Glomerular visceral epithelial cell (primary cell): ENCODE measurements around the gene COL26A1.

Source experiments
- DNase-seq: peaks from one replicate; pipeline ENCODE4 v3.0.0-alpha.2; 2016; ENCODE audit errors: extremely low spot score

Gene COL26A1

DNA sequence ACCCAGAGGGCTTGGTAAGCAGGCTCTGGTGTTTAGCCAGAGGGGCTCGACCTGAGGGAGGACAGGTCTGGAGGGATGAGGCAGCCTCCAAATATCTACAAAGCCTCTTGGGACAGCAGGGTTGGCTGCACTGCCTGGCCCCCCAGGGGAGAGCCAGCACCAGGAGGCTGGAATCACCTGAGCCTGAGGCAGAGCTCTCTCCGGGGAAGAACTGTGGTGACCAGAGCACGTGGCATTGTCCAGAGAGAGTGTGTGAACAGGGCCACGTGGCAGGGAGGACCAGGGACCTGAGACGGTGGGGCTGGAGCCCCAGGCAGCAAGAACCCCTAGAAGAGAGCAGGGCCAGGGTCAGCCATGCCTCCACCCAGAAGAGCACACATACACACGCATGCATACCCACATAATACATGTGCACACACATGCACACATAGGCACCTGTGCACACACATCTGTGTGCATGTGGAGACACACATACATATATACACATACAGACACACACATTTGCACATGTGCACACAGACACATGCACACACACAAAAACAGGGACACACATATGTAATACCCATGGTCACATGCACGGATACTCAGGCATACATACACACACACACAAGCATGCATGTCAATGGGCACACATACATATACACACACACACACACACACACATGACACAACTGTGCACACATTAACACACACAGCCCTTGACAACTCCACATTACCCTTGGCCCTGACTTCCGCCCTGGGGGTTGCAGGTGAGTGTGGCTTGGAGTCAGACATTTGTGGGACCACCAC, 171.5 kb downstream of the COL26A1 start:
- DNase-seq: no peak

DNA sequence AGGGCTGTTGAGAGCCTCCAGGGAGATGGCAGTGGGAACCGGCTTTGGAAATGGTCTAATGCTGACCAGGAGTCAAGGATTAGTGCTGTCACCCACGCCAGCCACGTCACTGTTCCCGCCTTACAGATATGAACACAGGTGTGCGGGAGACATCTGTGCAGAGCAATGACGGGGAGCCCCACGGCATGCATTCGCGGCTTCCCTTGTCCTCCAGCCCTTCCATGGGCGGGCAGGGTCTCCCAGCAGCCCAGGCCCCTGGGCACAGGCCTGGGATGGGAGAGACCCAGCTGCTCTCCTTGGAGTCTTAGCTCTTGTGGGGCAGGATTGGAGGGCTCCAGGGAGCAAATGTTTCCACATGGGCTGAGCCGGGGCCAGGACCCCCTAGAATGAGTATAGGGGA, 172.2 kb downstream of the COL26A1 start:
- no peak for DNase-seq

DNA sequence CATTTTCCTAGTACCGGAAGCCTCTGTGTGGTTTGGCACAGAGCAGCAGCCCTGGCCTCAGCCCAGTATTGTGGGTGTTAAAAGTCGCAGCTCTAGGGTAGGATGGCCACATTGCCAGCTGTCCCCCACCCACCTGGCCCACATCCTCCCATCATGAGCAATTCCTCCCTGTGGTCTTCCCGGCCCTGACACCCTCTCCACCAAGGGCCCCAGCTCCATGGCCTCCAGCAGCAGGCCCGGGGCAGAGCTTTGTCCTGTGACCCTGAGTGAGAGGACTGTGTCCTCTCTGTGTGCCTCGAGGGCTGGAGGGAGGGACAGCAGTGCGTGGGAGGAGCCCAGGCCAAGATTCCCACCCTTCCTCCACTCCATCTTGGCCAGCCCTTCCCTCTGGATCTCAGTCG, 172.7 kb downstream of the COL26A1 start:
- peak; percentile 52 for DNase-seq

DNA sequence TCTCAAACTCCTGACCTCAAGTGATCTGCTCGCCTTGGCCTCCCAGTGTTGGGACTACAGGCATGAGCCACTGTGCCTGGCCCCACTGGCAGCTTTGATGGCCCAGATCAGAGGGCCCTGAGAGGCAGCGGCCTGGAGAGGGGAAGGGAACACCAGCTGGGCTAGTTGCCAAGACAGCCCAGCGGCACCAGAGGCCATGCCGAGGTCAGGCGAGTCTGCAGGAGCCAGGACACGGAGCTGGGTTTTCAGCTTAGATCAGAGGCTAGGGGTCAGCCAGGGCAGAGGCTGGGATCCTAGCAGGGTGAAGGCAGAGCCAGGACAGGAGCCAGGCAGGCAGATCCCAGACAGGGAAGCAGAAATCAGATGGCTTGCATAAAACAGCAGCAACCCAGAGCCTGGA, 173.6 kb downstream of the COL26A1 start:
- DNase-seq: peak; percentile 36

GRCh38 chr7:101536668-101537067, 174.0 kb downstream of the COL26A1 start:
- DNase-seq: no peak

DNA sequence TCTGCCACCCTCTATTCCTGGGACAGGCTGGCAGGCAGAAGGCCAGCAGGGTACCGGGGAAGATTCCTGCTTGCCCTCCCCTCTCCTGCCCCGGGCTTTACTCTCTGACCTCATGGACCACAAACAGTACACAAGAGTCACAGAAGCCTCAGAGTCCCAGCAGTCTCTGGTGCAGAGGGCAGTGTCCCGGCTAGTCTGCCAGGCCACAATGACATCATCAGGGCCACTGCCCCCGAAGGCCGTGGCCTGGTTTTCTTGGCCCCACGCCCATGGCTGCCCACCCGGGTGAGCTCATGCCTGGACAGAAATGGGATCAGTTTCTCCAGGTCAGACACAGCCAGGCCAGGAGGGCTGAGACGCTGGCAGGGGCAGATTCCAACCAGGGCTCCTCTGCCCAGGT, 174.5 kb downstream of the COL26A1 start:
- DNase-seq: peak; percentile 85

- no peak for DNase-seq
Measured at GRCh38 chr7:101537935-101538595, 175.4 kb downstream of the COL26A1 start.

DNA sequence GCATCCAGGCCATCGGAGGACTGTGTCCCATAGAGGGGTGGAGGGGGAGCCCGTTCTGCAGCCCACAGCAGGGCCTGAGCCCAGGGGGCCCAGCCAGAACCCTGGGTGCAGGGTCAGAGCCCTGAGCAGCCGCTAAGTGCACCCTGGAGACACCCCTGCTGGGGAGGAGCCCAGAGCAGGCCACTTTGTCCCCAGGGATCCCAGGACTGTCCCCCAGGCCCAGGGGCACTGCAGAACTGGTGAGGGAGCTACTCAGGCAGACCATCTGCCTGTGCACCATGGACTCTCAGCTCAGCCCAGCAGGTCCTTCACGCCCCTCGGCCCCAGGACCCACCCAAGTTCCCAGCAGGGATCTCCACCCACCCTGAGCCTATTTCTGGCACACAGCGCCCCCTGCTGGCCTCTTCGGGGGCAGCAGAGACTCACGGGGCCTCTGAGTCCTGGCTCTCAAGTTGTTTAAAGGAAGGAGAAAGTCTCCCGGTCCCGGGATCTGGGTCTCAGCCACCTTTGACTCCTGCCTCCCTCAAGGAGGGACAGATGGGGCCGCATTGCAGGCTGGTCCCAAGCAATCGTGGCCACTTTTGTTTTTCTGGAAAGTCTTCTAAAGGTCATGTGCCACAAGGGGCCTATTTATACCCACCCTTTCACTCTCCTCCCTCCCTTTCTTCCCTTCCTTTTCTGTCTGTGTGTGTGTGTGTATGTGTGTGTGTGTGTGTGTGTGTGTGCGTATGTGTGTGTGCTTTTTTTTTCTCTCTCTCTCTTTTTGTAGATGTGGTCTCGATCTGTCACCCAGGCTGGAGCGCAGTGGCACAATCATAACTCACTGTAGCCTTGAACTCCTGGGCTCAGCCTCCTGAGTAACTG, 176.2 kb downstream of the COL26A1 start:
- peak; percentile 57 for DNase-seq

GRCh38 chr7:101539784-101540183, 177.1 kb downstream of the COL26A1 start:
- no peak for DNase-seq

DNA sequence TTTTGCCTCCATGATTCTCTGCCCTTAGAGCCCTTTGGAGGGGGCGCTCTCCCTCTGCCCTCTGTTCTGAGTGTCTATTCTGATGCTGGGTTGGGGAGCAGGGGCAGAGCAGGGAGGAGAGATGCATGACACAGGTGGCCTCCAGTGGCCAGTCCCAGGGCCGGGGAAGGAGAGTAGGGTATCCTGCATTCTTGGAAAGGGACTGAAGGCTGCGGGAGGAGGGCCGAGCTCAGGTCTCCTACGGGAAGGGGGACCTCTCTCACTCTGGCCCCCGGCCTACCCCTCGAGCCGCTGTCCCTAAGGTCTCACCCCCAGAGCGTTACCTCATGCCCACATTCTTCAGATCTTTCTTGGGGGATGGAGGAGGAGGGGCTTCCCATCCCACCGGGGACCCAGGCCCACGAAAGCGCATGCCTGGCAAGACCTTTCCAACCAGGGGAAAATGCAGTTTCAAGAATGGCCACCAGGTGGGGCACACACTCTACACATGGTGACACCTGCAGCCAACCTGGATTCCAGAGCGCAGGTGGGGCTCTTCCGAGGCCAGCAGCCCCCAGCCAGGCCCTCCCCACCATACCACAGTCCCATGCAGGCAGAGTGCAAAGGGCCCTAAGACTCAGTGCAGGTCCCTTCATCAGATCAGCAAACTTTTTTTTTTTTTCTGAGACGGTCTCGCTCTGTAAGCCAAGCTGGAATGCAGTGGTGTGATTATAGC, 180.0 kb downstream of the COL26A1 start:
- peak; percentile 51 for DNase-seq

- no peak for DNase-seq
Measured at GRCh38 chr7:101543242-101543766, 180.6 kb downstream of the COL26A1 start.

DNA sequence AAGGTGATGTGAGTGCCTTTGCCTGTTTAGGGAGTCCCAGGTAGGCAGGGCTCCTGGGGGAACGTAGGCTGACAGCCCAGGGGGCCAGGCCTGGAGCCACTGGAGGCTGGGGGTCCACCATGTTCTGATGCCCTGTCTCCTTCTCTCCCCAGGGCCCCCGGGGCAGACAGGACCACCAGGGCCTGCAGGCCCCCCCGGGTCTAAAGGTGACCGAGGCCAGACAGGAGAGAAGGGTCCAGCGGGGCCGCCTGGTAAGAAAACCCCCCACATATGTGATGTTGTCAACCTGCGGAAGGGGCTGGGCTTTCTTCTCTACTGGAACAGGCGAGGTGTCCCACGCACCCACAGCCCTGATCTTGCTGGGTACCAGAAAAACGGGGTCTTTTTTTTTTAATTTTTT, 181.2 kb downstream of the COL26A1 start:
- no peak for DNase-seq

DNA sequence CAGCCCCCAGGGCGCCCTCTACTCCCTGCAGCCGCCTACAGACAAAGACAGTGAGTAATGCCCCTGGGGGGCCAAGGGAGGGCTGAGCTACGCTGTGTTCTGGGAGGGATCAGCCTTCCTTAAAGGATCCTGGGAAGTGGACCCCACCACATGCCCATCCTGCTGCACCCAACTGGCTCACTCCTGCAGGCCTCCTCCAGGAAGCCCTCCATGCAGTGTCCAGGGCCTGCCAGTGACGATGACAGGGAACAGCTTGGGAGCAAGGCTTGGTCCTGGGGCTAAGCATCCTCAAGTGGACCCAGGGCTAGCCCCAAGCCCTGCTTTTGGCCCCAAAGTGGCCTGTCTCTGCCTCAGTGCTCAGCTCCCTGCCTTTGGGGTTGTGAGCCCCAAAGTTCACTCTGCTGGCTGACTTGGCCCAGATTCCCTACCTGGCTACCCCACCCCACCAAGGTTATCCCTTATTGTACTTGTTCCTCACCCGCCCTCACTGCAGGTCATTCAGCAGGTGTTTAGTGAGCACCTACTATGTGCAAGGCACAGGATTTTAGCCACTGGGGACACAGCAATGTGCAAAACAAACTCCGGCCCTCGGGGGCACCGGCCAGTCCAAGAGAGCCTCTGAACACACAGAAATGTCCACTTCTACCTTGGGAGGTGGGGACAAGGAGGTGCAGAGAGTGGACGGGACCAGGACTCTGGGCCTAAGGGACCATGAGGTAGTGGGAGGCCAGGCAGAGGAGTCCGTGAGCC, 182.9 kb downstream of the COL26A1 start:
- DNase-seq: no peak

DNA sequence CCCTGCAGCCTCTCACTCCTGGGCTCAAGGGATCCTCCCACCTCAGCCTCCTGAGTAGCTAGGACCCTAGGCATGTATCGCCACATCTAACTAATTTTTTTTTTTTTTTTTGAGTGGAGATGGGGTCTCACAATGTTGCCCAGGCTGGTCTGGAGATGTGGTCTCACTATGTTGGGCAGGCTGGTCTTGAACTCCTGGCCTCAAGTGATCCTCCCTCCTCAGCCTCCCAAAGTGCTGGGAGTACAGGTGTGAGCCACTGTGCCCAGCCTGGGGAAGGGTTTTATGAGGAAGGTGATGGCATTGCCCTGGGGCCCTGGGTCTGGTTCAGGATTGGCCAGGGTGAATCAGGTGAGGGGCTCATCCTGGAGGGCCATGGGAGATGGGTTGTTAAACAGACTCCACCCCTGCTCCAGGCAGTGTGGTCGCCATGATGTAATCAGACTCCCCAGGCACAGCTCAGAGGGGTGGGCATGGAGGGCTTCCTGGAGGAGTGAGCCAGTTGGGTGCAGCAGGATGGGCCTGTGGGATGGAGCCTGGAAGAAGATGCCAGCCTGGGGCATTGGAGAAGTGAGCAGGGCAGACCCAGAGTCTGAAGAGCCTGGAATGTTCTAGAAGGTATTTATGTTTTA, 183.7 kb downstream of the COL26A1 start:
- no peak for DNase-seq

DNA sequence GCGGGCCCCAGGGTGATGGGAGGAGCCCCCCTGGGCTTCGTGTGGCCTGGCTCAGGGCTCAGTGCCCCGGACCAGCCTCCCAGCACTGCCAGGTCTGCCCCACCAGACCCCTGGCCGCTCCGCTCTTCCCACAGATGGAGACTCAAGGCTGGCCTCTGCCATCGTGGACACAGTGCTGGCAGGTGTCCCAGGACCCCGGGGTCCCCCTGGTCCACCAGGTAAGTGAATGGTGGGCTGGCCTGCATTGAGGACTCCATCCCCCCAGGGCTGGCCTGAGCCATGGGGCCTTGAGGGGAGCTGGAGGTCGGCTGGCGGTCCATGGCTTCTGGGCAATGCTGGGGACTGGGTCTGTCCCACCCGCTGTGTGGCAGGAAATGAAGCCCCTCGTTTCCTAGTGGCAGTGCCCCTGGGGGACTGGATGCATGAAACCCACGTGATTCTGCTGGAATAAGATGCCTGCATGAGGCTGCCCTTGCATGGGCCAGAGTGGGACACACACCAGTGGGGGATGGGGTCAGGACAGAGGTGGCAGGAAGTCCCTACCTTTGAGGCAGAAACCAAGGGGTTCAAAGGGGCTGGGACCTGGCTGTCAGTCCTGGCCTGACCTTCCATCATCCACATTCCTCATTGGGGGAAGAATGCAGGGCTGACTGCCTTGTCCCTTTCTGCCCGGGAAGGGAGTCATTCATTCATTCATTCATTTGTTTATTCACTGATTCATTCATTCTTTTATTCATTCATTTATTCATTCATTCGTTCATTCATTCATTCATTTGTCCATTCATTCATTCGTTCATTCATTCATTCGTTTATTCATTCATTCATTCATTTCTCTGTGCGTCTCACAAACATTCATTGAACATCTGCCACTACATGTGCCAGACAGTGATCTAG, 184.6 kb downstream of the COL26A1 start:
- no peak for DNase-seq

GRCh38 chr7:101547916-101548661, 185.4 kb downstream of the COL26A1 start:
- DNase-seq: no peak

DNA sequence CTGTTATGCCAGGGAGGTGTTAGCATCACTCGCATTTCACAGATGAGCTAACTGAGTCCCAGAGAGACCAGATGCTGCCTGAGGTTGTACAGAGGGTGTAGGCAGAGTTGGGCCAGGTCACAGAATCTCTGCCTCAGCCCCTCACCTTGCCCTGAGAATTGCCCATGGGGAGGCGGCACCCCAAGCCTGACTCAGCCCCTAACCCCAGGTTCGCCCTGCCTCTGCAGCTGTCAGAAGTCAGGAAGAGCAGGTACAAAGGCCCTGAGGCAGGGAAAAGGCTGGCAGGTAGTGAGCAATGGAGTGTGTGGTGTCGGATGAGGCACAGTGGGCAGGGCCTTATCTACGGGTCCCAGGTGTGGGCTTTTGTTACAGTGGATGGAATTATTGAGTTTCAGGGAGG, 187.1 kb downstream of the COL26A1 start:
- no peak for DNase-seq
